Stimulated activated CD4-positive, alpha-beta T cell treated with anti-CD3 and anti-CD28 coated beads, Interleukin-15, amount 100 ng/mL, for 1 hour (primary cell): ENCODE data around the gene HOXA7.

ENCODE experiments used
- DNase-seq, 2 donors: peaks; one replicate each; pipeline ENCODE4 v3.0.0-alpha.2; 2020; ENCODE audit warnings: low read depth in 1 of 2, low spot score in 1 of 2

Gene HOXA7

DNA sequence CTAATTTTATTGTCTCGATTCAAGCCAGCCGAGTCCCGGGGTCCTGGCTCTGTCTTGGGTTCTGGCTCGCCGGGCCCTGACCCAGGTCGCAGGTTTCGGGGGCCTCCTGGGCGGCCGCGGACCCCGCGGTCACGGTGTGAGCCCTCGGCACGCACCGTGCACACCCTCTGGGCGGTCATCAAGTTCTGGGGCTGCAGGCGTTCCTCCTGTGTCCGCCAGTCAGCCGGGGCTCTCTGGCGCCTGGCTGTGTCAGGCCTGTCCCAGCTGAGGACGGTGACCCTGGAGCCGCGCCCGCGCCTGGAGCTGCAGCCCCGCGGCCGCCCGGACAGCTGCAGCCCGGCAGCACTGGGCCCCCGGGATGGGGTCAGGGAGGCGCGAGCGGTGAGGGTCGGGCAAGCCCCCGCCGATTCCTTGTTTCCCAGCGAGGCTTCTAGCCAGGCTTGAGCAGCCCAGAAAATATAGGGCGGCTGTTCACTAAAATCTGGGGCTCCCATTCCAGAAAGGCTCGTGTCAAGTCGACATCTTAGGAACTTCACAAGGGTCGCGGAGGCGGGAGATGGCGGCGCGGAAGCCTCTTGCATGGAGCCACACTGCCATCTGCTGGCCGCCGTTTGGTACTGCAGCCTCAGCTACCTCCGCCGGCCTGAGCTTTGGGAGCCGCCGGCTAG, 4.2 kb upstream of the HOXA7 start:
- peak; percentile 67 to 83 for DNase-seq

GRCh38 chr7:27160145-27160545, 3.7 kb upstream of the HOXA7 start:
- no peak for DNase-seq

DNA sequence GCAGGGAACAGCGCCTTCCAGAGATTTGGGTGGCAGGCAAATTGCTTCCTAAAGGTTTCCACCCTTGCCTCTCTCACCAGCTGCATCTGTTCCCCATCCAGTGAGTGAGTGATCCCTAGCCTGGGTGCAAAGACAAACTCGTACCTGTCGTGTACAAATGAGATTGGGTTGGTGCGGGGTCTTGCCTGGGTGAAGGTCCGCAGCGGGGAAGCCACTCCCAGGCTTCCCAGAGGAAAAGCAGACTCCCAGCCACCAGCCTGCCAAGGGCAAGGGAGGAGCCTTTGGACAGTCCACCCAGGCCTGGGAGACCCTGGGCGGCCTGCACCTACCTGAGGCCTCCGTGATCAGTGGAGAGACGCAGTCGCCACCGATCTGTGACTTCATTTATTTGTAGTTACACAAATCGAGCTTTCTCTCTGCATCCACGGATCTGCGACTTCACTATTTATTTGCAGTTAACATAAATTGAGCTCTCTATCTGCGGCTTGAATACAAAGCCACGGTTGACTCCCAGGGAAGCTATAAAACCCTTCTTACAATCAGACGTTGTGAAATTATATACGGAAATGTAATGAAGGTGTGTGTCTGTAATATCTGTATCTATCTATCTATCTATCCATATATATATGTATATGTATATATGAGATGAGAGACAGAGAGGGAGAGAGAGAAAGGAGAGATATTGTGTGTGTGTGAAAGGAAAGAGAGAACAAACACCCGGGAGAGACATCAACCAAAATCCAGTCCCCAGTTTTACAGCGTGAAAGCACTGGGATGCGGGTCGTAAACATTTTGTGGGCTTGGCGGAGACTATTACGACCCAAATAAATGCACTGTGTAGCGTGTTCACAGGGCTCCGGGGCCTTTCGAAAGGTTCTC, 3.0 kb upstream of the HOXA7 start:
- no peak for DNase-seq

- DNase-seq = no peak
Observed at GRCh38 chr7:27158436-27159265, 2.2 kb upstream of the HOXA7 start.

DNA sequence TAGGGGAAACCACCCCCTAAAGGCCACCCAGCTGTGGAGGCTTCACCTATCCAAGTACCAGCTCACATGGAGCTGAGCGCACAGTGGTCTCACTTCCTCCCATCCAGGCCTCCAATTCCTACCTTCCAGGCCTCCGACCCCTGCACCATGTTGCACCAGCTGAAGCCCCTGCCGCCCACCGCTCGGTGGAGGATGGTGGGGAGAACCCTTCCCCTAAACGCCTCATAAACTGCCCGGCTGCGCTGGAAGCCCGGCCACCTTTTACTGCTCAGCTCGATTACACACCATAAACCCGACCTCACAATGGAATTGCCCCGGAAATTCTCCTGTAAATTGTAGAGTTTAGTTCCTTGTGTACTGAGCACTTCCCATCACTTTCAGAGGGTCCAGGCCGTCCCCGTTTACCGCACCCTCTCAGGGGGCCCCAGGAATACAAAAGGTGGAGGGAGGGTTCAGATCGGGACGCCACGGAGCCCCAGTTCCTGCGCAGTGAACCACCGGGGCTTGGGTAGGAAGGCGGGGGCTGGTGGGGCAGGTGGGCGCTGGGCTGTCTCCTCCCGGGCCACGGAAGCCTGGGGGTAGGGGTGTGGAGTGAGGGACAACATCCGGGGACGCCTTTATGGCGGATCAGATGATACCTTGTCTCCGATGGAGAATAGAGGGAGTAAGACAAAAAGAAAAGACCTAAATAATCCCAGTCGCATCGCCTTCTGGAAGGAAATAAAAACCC, 1.4 kb upstream of the HOXA7 start:
- no peak for DNase-seq

- no peak for DNase-seq
Observed at GRCh38 chr7:27156916-27157701, 634 bp upstream of the HOXA7 start.

- no peak for DNase-seq
Observed at GRCh38 chr7:27155816-27156507, 513 bp downstream of the HOXA7 start.

- no peak for DNase-seq
Observed at GRCh38 chr7:27154901-27155815, 1.3 kb downstream of the HOXA7 start.

GRCh38 chr7:27154369-27154768, 2.1 kb downstream of the HOXA7 start:
- DNase-seq = no peak

DNA sequence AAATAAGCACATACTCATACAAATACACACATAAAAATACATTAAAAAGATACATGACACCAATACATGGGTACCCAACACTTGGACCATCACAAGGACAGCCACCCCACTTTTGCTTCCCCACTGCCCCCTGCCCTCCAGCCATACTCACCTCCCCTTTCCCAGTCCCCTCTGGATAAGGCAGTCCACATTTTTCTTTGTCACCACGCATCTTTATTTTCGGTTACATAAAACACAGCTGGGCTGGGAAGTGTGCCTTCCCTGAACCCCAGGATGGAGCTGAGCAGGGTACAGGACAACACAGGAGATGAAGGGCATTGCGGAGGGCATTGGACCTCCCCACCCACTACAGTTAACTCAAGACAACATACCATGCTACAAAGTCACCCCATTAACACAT, 2.9 kb downstream of the HOXA7 start:
- DNase-seq = no peak

- DNase-seq = no peak
Observed at GRCh38 chr7:27152816-27153442, 3.5 kb downstream of the HOXA7 start.

DNA sequence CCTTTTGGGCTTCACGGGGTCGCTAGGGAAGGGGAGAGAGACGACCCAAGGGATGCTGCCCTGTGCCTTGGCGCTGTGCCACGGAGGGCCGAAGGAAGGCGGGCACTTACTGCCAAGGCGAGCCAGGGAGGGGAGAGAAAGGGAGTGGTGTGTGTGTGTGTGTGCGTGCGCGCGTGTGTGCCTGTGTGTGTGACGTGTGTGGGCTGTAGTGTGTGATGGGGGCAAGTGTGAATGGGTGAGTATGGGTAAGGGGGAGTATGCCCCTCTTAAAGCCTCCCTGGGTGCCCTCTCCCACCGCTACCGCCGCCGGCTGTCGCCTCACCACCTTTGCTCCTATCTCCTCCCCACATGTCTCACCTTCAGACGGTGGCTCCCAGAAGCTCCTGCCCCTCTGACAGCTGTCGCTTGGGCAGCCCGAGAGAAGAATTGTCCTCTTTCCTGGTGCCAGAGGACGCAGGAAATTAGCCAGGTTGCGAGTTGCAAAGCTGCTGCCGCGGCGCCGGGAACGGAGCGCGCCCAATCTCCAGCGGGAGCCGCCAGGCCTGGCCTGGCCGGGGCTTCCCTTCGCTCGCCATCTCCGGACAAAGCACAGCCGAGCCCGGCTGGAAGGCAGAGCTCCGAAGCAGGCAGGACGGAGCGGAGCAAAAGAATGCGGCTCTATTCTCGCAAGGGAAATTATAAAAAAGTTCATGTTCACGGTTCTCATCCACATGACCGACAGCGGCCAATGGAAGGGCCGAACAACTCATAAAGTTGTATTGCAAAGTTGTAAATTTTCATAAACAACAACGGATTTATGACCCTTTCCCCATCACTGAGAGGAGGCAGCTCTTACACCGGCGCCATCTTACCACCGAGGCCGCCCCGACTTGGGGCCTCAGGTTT, 4.3 kb downstream of the HOXA7 start, which contains the start of gene HOXA3:
TSS of gene HOXA3 (minus strand) at position 653 of the 885 bp plus-strand sequence. CDS start 41,943 bp downstream, outside the sequence.
- no peak for DNase-seq

DNA sequence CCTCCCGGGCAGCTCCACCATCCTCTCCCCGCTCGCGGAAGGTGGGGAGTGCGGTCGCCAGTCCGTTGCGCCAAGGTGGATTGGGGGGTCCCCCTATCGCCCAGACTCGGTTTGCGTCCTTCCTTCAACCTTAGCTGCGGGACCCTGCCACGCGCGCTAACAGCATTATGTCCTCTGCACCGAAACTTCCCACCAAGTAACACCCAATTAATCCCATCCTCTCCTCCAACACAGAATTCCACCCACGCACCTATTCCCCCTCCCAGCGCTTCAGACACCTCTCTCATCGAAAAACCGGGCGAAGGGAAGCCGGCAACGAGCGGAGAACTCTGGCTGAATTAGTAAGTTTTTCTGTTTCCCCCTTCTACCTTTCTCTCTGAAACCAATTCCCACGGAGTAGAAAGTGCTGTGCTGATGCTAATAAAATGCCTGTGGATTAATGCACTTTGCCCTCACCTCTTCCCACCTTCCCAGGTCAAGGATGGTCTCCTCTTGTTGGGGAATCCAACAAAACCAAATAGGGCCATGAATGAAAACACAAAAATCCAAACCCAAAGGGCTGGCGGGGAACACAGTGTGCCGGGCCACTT, 5.0 kb downstream of the HOXA7 start:
- DNase-seq = no peak

GRCh38 chr7:27150568-27151340, 5.7 kb downstream of the HOXA7 start:
- DNase-seq = peak; percentile 39 to 60

GRCh38 chr7:27149842-27150567, 6.5 kb downstream of the HOXA7 start:
- DNase-seq = no peak
